ENCODE data around the gene LY6G6D. TPM values are rescaled to one million over a fixed set of nuclear protein-coding genes. Genes with fewer than 3 reads are reported as not detected.
A peak's percentile ranks its signal among the peaks of the same experiment; 100 is the strongest.

The LY6G6D gene
- total and polyA plus RNA-seq, 2 of the 13 experiments (the other 11 are each of a cell fraction or from before 2014, with no cell fraction given), result not detected

DNA sequence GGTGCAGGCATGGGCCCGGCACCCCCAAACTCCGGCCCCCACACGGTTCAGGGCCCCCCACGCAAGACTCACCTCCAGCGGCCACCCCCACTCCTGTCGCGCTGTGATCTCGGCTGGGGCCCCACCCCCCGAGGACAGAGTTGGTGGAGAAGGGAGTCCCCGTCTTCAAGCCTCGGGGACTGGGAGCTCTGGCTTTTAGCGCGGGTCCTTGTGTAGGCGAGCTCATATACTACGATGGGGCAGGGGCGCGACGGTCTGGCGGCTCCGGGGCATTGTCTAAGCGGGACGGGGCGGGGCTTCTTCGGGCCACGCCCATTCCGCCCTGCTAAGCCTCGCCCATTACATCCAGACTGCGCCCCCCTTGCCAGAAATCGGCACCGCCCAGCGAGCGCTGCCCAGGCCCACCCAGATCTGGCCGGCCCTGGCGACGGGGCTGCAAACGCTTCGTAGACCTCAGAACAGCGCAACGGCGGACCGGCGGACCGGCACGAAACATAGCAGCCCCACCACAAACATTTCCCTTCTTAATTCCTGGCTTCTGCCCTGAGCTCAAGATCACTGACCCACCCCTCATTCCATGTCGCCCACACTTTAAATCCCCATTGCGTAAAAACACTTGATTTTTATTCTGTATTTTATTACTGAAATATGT is 15.0 kb downstream of the LY6G6D start (continued):
- TF ChIP-seq, protein P1, sequence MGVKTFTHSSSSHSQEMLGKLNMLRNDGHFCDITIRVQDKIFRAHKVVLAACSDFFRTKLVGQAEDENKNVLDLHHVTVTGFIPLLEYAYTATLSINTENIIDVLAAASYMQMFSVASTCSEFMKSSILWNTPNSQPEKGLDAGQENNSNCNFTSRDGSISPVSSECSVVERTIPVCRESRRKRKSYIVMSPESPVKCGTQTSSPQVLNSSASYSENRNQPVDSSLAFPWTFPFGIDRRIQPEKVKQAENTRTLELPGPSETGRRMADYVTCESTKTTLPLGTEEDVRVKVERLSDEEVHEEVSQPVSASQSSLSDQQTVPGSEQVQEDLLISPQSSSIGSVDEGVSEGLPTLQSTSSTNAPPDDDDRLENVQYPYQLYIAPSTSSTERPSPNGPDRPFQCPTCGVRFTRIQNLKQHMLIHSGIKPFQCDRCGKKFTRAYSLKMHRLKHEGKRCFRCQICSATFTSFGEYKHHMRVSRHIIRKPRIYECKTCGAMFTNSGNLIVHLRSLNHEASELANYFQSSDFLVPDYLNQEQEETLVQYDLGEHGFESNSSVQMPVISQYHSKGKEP (CRISPR knock-in tag; IDR thresholded peaks at IDR 0.05), result no peak
- TF ChIP-seq JDP2 (CRISPR knock-in tag; IDR thresholded peaks at IDR 0.05; ENCODE audit: borderline replicate concordance), result no peak
- no peak for TF ChIP-seq PPARG (CRISPR knock-in tag; conservative IDR thresholded peaks at IDR 0.05)
- TF ChIP-seq ZBTB3 (CRISPR knock-in tag; IDR thresholded peaks at IDR 0.05; ENCODE audit: borderline replicate concordance, low read depth), result no peak
- peak; percentile 94 for TF ChIP-seq ARID2 (CRISPR knock-in tag; IDR thresholded peaks at IDR 0.05; ENCODE audit: borderline replicate concordance)
- no peak for TF ChIP-seq SIX4 (CRISPR knock-in tag; IDR thresholded peaks at IDR 0.05)
- 0 out of 2 replicates have a peak, but pooled peaks have one; percentile 67 for TF ChIP-seq ZNF260 (CRISPR knock-in tag; IDR thresholded peaks at IDR 0.05; ENCODE audit: borderline replicate concordance, low read depth)
- TF ChIP-seq, protein P2, sequence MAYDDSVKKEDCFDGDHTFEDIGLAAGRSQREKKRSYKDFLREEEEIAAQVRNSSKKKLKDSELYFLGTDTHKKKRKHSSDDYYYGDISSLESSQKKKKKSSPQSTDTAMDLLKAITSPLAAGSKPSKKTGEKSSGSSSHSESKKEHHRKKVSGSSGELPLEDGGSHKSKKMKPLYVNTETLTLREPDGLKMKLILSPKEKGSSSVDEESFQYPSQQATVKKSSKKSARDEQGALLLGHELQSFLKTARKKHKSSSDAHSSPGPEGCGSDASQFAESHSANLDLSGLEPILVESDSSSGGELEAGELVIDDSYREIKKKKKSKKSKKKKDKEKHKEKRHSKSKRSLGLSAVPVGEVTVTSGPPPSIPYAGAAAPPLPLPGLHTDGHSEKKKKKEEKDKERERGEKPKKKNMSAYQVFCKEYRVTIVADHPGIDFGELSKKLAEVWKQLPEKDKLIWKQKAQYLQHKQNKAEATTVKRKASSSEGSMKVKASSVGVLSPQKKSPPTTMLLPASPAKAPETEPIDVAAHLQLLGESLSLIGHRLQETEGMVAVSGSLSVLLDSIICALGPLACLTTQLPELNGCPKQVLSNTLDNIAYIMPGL (CRISPR knock-in tag; IDR thresholded peaks at IDR 0.05; ENCODE audit: borderline replicate concordance in 1 of 2, low read depth in 1 of 2), result peak in 1 of 2 experiments; percentile 53; a peak in 1 of 4 replicates
- no peak for TF ChIP-seq GTF2F1 (IDR thresholded peaks at IDR 0.05; ENCODE audit: low read length)
- TF ChIP-seq ZNF24 (IDR thresholded peaks at IDR 0.05), result no peak
- no peak for TF ChIP-seq KLF11 (CRISPR knock-in tag; IDR thresholded peaks at IDR 0.05)
- TF ChIP-seq KMT2B (CRISPR knock-in tag; IDR thresholded peaks at IDR 0.05), result no peak
- TF ChIP-seq, protein P3, sequence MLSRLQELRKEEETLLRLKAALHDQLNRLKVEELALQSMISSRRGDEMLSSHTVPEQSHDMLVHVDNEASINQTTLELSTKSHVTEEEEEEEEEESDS (CRISPR knock-in tag; IDR thresholded peaks at IDR 0.05; ENCODE audit: borderline replicate concordance), result no peak; the same call in 1 of the 2 replicates
- TF ChIP-seq RORA (CRISPR knock-in tag; IDR thresholded peaks at IDR 0.05), result no peak
- TF ChIP-seq POGZ (CRISPR knock-in tag; IDR thresholded peaks at IDR 0.05), result no peak
- no peak for TF ChIP-seq NR2F2 (IDR thresholded peaks at IDR 0.05; ENCODE audit: borderline replicate concordance, low read depth)
- no peak for TF ChIP-seq ZNF552 (CRISPR knock-in tag; IDR thresholded peaks at IDR 0.05; ENCODE audit: borderline replicate concordance)
- TF ChIP-seq ONECUT2 (CRISPR knock-in tag; IDR thresholded peaks at IDR 0.05), result no peak
- TF ChIP-seq TAF15 (IDR thresholded peaks at IDR 0.05; ENCODE audit: low read depth, low read length, poor library complexity, severe bottlenecking), result peak; percentile 100
- TF ChIP-seq ZNF296 (CRISPR knock-in tag; conservative IDR thresholded peaks at IDR 0.05), result no peak
- no peak for TF ChIP-seq RELA (CRISPR knock-in tag; IDR thresholded peaks at IDR 0.05)
- peak; percentile 56; the same call in 1 of the 2 replicates for TF ChIP-seq ZC3H4 (CRISPR knock-in tag; IDR thresholded peaks at IDR 0.05; ENCODE audit: borderline replicate concordance)
- peak; percentile 50 for TF ChIP-seq TARDBP (CRISPR knock-in tag; IDR thresholded peaks at IDR 0.05)
- TF ChIP-seq ZNF446 (CRISPR knock-in tag; IDR thresholded peaks at IDR 0.05), result 0 out of 2 replicates have a peak, but pooled peaks have one; percentile 74
- TF ChIP-seq SSRP1 (CRISPR knock-in tag; IDR thresholded peaks at IDR 0.05), result peak; percentile 79; the same call in 1 of the 2 replicates
- peak; percentile 28 for TF ChIP-seq ZFX (CRISPR knock-in tag; IDR thresholded peaks at IDR 0.05; ENCODE audit: low read depth)
- TF ChIP-seq AHR (CRISPR knock-in tag; IDR thresholded peaks at IDR 0.05), result no peak
- TF ChIP-seq, protein P4, sequence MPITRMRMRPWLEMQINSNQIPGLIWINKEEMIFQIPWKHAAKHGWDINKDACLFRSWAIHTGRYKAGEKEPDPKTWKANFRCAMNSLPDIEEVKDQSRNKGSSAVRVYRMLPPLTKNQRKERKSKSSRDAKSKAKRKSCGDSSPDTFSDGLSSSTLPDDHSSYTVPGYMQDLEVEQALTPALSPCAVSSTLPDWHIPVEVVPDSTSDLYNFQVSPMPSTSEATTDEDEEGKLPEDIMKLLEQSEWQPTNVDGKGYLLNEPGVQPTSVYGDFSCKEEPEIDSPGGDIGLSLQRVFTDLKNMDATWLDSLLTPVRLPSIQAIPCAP (CRISPR knock-in tag; IDR thresholded peaks at IDR 0.05; ENCODE audit: low read depth), result no peak

All from HepG2 (cell line).